ENCODE data around the gene MEI4. TPM values are rescaled to one million over a fixed set of nuclear protein-coding genes. Genes with fewer than 3 reads are reported as not detected.

The MEI4 gene
- total RNA-seq, 4 donors from 2014 or later: 0.48 TPM; not detected in 3

- no peaks in the 10 kb centered on the region for H3K36me3 ChIP-seq
- no peaks in the 10 kb centered on the region for H3K27me3 ChIP-seq
- no peak for DNase-seq (ENCODE audit: low spot score in 2 of 2)
- no peak for TF ChIP-seq POLR2AphosphoS5 (IDR thresholded peaks at IDR 0.05)
- no peak for TF ChIP-seq CTCF (IDR thresholded peaks at IDR 0.05)
- no peak for TF ChIP-seq POLR2A (IDR thresholded peaks at IDR 0.05)
- TF ChIP-seq EP300 (IDR thresholded peaks at IDR 0.05): no peak
- H3K27ac ChIP-seq: no peak overlapping the region
- 68% methylated on average over 1 of the region's 1 CpG for WGBS
- H3K4me3 ChIP-seq: no peak overlapping the region
- no peaks in the 10 kb centered on the region for H3K4me1 ChIP-seq
- H3K9me3 ChIP-seq: no peaks in the 10 kb centered on the region
These were observed 4.3 kb downstream of the MEI4 start for GRCh38 chr6:77656999-77657764.

- Histone ChIP-seq H3K36me3 (no peaks in the 10 kb centered on the region), H3K4me1 (no peaks in the 10 kb centered on the region), H3K4me3 (no peak overlapping the region), H3K27me3 (no peaks in the 10 kb centered on the region), H3K27ac (no peak overlapping the region), H3K9me3 (no peaks in the 10 kb centered on the region)
- no peak for DNase-seq (ENCODE audit: low spot score in 2 of 2)
- no peak for TF ChIP-seq POLR2AphosphoS5 (IDR thresholded peaks at IDR 0.05)
- TF ChIP-seq CTCF (IDR thresholded peaks at IDR 0.05): no peak
- no peak for TF ChIP-seq EP300 (IDR thresholded peaks at IDR 0.05)
- 88% methylated on average over 4 of the region's 4 CpGs for WGBS
These were observed 13.5 kb downstream of the MEI4 start for GRCh38 chr6:77666340-77666739.

- H3K9me3 ChIP-seq: no peaks in the 10 kb centered on the region
- H3K27me3 ChIP-seq: no peaks in the 10 kb centered on the region
- H3K27ac ChIP-seq: no peak overlapping the region
- no peaks in the 10 kb centered on the region for H3K4me1 ChIP-seq
- no peak overlapping the region for H3K4me3 ChIP-seq
- no peaks in the 10 kb centered on the region for H3K36me3 ChIP-seq
- TF ChIP-seq CTCF (IDR thresholded peaks at IDR 0.05): no peak
- 73% methylated on average over 4 of the region's 4 CpGs for WGBS
- DNase-seq (ENCODE audit: low spot score in 2 of 2): no peak
These were observed 14.0 kb downstream of the MEI4 start for GRCh38 chr6:77666846-77667245.

- 72% methylated on average over 2 of the region's 2 CpGs for WGBS
- Histone ChIP-seq H3K27ac (no peak overlapping the region), H3K36me3 (no peaks in the 10 kb centered on the region), H3K9me3 (no peaks in the 10 kb centered on the region), H3K27me3 (no peaks in the 10 kb centered on the region), H3K4me3 (no peak overlapping the region), H3K4me1 (no peaks in the 10 kb centered on the region)
- TF ChIP-seq CTCF (IDR thresholded peaks at IDR 0.05) (no peak), EP300 (IDR thresholded peaks at IDR 0.05) (no peak), POLR2A (IDR thresholded peaks at IDR 0.05) (no peak), POLR2AphosphoS5 (IDR thresholded peaks at IDR 0.05) (no peak)
- no peak for DNase-seq (ENCODE audit: low spot score in 2 of 2)
These were observed 17.1 kb downstream of the MEI4 start for GRCh38 chr6:77669913-77670312.

- no peak for DNase-seq (ENCODE audit: low spot score in 2 of 2)
- H3K9me3 ChIP-seq: no peaks in the 10 kb centered on the region
- H3K27me3 ChIP-seq: no peaks in the 10 kb centered on the region
- no peaks in the 10 kb centered on the region for H3K36me3 ChIP-seq
- WGBS: 95% methylated on average over 2 of the region's 2 CpGs
- no peak overlapping the region for H3K27ac ChIP-seq
- no peak for TF ChIP-seq CTCF (IDR thresholded peaks at IDR 0.05)
- TF ChIP-seq POLR2A (IDR thresholded peaks at IDR 0.05): no peak
- TF ChIP-seq POLR2AphosphoS5 (IDR thresholded peaks at IDR 0.05): no peak
- TF ChIP-seq EP300 (IDR thresholded peaks at IDR 0.05): no peak
- no peaks in the 10 kb centered on the region for H3K4me1 ChIP-seq
- no peak overlapping the region for H3K4me3 ChIP-seq
These were observed 21.4 kb downstream of the MEI4 start for GRCh38 chr6:77674211-77674610.
